Measurements from ENCODE around the gene POU3F3. TPM values are rescaled to one million over a fixed set of nuclear protein-coding genes. Genes with fewer than 3 reads are reported as not detected.

Gene POU3F3
- total RNA-seq, 2 donors from 2014 or later, result 1.4 to 2.0 TPM

DNA sequence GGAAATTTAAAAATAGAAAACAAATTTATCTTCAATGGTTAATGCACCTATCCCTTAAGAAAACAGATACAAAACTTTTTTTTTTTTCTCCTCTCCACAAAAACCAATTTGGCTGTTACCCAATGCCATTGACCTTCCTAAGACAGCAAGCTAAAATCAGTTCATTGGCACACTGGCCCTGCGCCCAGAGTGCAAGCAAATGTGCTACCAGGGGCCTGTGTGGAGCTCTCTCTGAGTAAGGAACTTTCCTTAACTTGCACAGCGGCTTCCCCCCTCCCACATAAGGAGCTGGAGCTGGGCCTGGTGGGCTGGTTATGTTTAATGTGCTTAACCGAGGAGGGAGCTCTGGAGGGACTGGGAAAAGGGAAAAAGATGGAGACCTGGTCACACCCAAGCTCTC is 17.6 kb upstream of the POU3F3 start:
- H3K36me3 ChIP-seq, result no peaks in the 10 kb centered on the region
- no peaks in the 10 kb centered on the region for H3K9me3 ChIP-seq
- no peak for DNase-seq (ENCODE audit: low spot score)
- no peak overlapping the region for H3K27ac ChIP-seq
- ATAC-seq (ENCODE audit: insufficient number of reproducible peaks, low FRiP score, low read depth), result no peak
- no peak overlapping the region for H3K4me3 ChIP-seq
- TF ChIP-seq, protein P1, sequence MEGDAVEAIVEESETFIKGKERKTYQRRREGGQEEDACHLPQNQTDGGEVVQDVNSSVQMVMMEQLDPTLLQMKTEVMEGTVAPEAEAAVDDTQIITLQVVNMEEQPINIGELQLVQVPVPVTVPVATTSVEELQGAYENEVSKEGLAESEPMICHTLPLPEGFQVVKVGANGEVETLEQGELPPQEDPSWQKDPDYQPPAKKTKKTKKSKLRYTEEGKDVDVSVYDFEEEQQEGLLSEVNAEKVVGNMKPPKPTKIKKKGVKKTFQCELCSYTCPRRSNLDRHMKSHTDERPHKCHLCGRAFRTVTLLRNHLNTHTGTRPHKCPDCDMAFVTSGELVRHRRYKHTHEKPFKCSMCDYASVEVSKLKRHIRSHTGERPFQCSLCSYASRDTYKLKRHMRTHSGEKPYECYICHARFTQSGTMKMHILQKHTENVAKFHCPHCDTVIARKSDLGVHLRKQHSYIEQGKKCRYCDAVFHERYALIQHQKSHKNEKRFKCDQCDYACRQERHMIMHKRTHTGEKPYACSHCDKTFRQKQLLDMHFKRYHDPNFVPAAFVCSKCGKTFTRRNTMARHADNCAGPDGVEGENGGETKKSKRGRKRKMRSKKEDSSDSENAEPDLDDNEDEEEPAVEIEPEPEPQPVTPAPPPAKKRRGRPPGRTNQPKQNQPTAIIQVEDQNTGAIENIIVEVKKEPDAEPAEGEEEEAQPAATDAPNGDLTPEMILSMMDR (IDR thresholded peaks at IDR 0.05), result no peak
- no peaks in the 10 kb centered on the region for H3K4me1 ChIP-seq (ENCODE audit: control insufficient read depth in 1 of 2, low read depth in 2 of 2)
- no peaks in the 10 kb centered on the region for H3K27me3 ChIP-seq (replicated peaks; ENCODE audit: insufficient read depth)

DNA sequence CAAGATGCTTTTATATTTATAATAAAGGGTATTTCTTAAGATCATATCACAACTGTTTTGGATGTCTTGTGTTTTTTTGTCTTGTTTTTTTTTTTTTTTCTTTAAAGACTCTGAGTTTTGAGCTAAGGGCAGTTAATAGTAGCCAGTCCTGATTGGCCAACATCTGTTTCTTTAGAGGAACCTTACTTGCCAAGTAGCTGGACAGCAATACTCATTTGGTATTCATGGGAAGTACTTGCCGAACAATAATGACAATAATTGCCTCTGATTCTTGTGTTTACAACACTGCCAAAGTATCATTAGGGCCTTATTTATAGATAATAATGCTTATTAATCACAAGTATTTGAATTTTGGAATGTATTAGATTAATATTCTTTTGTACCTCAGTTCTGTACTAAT is 17.1 kb upstream of the POU3F3 start:
- Histone ChIP-seq H3K4me3 (no peak overlapping the region), H3K27me3 (replicated peaks; ENCODE audit: insufficient read depth) (no peaks in the 10 kb centered on the region), H3K9me3 (no peaks in the 10 kb centered on the region), H3K4me1 (ENCODE audit: control insufficient read depth in 1 of 2, low read depth in 2 of 2) (no peaks in the 10 kb centered on the region), H3K36me3 (no peaks in the 10 kb centered on the region), H3K27ac (no peak overlapping the region)
- TF ChIP-seq, protein P1 (IDR thresholded peaks at IDR 0.05), result no peak
- no peak for DNase-seq (ENCODE audit: low spot score)
- no peak for ATAC-seq (ENCODE audit: insufficient number of reproducible peaks, low FRiP score, low read depth)

DNA sequence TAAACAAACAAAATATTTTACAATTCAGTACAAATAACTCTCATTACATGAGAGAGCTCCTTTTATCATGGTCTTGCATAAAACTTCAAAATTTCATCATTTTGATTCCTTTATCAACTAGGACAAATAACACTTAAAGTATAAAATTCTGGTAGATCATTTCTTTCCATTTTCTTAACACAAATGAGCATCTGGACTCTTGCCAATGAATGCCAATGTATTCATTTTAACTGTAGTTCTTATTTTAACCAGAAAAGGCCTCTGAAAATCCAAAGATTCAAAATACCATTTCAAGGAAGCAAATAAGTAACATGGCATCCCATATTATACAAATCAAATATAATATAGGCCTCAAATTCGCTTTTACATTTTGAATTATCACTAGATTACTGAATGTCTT is 13.8 kb upstream of the POU3F3 start:
- no peak for DNase-seq (ENCODE audit: low spot score)
- TF ChIP-seq, protein P1 (IDR thresholded peaks at IDR 0.05), result no peak
- no peak overlapping the region for H3K27ac ChIP-seq
- H3K9me3 ChIP-seq, result no peaks in the 10 kb centered on the region
- H3K4me3 ChIP-seq, result no peak overlapping the region
- no peaks in the 10 kb centered on the region for H3K27me3 ChIP-seq (replicated peaks; ENCODE audit: insufficient read depth)
- no peak for ATAC-seq (ENCODE audit: insufficient number of reproducible peaks, low FRiP score, low read depth)
- H3K36me3 ChIP-seq, result no peaks in the 10 kb centered on the region
- H3K4me1 ChIP-seq (ENCODE audit: control insufficient read depth in 1 of 2, low read depth in 2 of 2), result peaks cover 6 to 23% of the 10 kb centered on the region in 2 donors

DNA sequence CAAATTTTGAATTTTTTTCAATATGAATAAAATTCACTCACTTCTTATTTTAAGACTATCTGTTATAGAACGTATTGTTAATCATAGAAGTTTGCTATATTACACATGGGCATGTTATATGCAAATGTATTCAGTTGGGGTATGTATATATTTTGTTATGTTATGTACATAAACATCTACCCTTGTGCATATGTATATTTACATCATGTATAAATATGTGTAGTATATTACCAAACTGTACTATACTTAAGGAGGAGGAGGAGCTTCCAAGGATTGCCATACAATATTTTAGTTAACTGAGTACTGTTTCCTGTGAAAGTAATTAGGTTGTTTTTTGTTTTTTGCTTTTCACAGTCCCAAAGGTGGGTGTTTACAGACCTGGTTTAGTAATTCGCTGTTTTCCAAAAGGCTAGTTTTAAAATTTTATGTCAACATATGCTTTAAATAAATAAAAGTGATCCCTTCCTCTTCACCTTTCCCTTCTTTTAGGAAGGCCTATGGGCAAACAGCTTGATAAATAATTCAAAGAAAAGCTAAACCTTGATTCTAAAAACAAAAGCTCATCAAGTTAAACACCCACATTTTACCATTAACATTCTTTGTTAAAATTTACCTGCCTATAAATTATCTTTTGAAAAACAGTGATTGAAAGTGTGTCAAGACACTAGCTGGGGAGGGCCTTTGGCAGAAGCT is 12.9 kb upstream of the POU3F3 start:
- no peaks in the 10 kb centered on the region for H3K27me3 ChIP-seq (replicated peaks; ENCODE audit: insufficient read depth)
- TF ChIP-seq, protein P1 (IDR thresholded peaks at IDR 0.05), result no peak
- H3K4me1 ChIP-seq (ENCODE audit: control insufficient read depth in 1 of 2, low read depth in 2 of 2), result peaks cover 6 to 28% of the 10 kb centered on the region in 2 donors
- no peak overlapping the region for H3K27ac ChIP-seq
- ATAC-seq (ENCODE audit: insufficient number of reproducible peaks, low FRiP score, low read depth) (no peak), DNase-seq (ENCODE audit: low spot score) (no peak)
- H3K36me3 ChIP-seq, result no peaks in the 10 kb centered on the region
- no peaks in the 10 kb centered on the region for H3K9me3 ChIP-seq
- no peak overlapping the region for H3K4me3 ChIP-seq

DNA sequence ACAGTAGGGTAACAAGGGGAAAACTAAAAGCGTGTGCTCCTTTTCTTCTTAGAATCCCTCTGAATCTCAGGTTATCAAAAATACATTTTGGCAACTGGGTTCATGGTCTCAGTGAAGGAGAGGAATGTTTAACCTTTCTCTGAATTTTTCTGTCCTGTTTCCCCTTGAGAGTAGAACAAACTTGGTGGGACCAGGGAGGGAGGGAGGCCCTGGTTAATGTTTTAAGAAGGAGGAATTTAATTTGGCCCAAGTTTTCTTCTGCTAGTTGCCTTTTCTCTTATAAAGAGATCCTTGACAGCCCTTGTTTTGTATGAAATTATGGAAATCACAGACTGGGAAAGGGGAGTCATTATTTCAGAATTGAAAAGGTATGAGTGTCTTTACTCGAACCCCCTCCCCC is 12.2 kb upstream of the POU3F3 start:
- peaks cover 6 to 31% of the 10 kb centered on the region in 2 donors for H3K4me1 ChIP-seq (ENCODE audit: control insufficient read depth in 1 of 2, low read depth in 2 of 2)
- no peaks in the 10 kb centered on the region for H3K27me3 ChIP-seq (replicated peaks; ENCODE audit: insufficient read depth)
- no peak overlapping the region for H3K4me3 ChIP-seq
- DNase-seq (ENCODE audit: low spot score) (no peak), ATAC-seq (ENCODE audit: insufficient number of reproducible peaks, low FRiP score, low read depth) (no peak)
- TF ChIP-seq, protein P1 (IDR thresholded peaks at IDR 0.05), result no peak
- no peaks in the 10 kb centered on the region for H3K9me3 ChIP-seq
- H3K36me3 ChIP-seq, result no peaks in the 10 kb centered on the region
- no peak overlapping the region for H3K27ac ChIP-seq
